Karpas-422 (cell line): ENCODE measurements around the gene L3MBTL2. TPM values are rescaled to one million over a fixed set of nuclear protein-coding genes. Genes with fewer than 3 reads are reported as not detected.
"Not testable (repeated sequence)": the region's sequence is repeated elsewhere in the genome, so short reads cannot be mapped to it uniquely, and the experiment has no call there.

Experiments used
- DNase-seq: peaks from one replicate; pipeline ENCODE4 v3.0.0-alpha.2; 2015
- H2AFZ ChIP-seq: fragments of 200-600 bp; sonication (generic); 2 replicates; pipeline ENCODE4 v1.6.1; 2014; ENCODE audit warnings: antibody characterized with exemption, low read length, mixed read lengths
- H3K27ac ChIP-seq: fragments of 200-600 bp; sonication (generic); 2 replicates; pipeline ENCODE4 v1.5.1; 2014; ENCODE audit warnings: mild to moderate bottlenecking, low read length, moderate library complexity
- H3K27me3 ChIP-seq: fragments of 200-600 bp; sonication (generic); 2 replicates; pipeline ENCODE4 v1.6.1; 2014; ENCODE audit warnings: low read length, mixed read lengths
- H3K36me3 ChIP-seq: fragments of 200-600 bp; sonication (generic); 2 replicates; pipeline ENCODE4 v1.6.1; 2014; ENCODE audit warnings: low read length, mixed read lengths; ENCODE audit not compliant: insufficient read depth
- H3K4me1 ChIP-seq: fragments of 200-600 bp; sonication (generic); 2 replicates; pipeline ENCODE4 v1.6.1; 2014; ENCODE audit warnings: mild to moderate bottlenecking, low read length, mixed read lengths
- H3K4me2 ChIP-seq: fragments of 200-600 bp; sonication (generic); 2 replicates; pipeline ENCODE4 v1.6.1; 2014; ENCODE audit warnings: low read length, low read depth, mild to moderate bottlenecking; ENCODE audit not compliant: poor library complexity, severe bottlenecking
- H3K4me3 ChIP-seq: fragments of 200-600 bp; sonication (generic); 2 replicates; pipeline ENCODE4 v1.5.1; 2014; ENCODE audit warnings: mild to moderate bottlenecking, antibody characterized with exemption, low read length, mixed read lengths
- H3K79me2 ChIP-seq: fragments of 200-600 bp; sonication (generic); 2 replicates; pipeline ENCODE4 v1.6.1; 2014; ENCODE audit warnings: mild to moderate bottlenecking, low read length, mixed read lengths
- H3K9ac ChIP-seq: fragments of 200-600 bp; sonication (generic); 2 replicates; pipeline ENCODE4 v1.6.0; 2014; ENCODE audit warnings: low read length
- H3K9me2 ChIP-seq: fragments of 200-600 bp; sonication (generic), shearing (Covaris generic); replicated peaks from 2 replicates; pipeline ENCODE4 v1.6.0; 2014; ENCODE audit warnings: mild to moderate bottlenecking, low read length, moderate library complexity; ENCODE audit not compliant: insufficient read depth
- H3K9me3 ChIP-seq: fragments of 300-700, 200-600 bp; sonication (generic); 2 replicates; pipeline ENCODE4 v1.6.1; 2014; ENCODE audit warnings: low read length, mixed read lengths
- H4K20me1 ChIP-seq: fragments of 200-600 bp; sonication (generic); 2 replicates; pipeline ENCODE4 v1.6.1; 2014; ENCODE audit warnings: mild to moderate bottlenecking, antibody characterized with exemption, low read length, low read depth; ENCODE audit not compliant: insufficient read depth
- total RNA-seq: library from RNA; depleted of rRNA; stranded (reverse); fragments of >200 nt; shearing (Covaris generic); gene quantifications from 2 replicates; pipeline ENCODE4 v1.2.3, GENCODE V29; 2014; ENCODE audit warnings: low replicate concordance

The L3MBTL2 gene
- total RNA-seq, 1 experiment from 2014 or later: 19.9 TPM

DNA sequence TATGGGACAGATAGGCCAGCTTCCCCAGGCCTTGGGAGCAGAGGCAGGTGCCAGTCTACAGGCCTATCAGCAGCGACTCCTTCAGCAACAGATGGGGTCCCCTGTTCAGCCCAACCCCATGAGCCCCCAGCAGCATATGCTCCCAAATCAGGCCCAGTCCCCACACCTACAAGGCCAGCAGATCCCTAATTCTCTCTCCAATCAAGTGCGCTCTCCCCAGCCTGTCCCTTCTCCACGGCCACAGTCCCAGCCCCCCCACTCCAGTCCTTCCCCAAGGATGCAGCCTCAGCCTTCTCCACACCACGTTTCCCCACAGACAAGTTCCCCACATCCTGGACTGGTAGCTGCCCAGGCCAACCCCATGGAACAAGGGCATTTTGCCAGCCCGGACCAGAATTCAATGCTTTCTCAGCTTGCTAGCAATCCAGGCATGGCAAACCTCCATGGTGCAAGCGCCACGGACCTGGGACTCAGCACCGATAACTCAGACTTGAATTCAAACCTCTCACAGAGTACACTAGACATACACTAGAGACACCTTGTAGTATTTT is 26.6 kb upstream of the L3MBTL2 start:
- no peaks in the 10 kb centered on the region for H3K79me2 ChIP-seq
- H3K9me3 ChIP-seq: no peaks in the 10 kb centered on the region
- H3K27ac ChIP-seq: no peak overlapping the region
- H2AFZ ChIP-seq: no peak overlapping the region
- no peaks in the 10 kb centered on the region for H3K9me2 ChIP-seq
- DNase-seq: no peak
- no peak overlapping the region for H3K9ac ChIP-seq
- peaks cover 12% of the 10 kb centered on the region for H3K4me1 ChIP-seq
- peaks cover 31% of the 10 kb centered on the region; the same call in 1 of the 2 replicates for H4K20me1 ChIP-seq
- H3K4me3 ChIP-seq: no peak overlapping the region
- H3K27me3 ChIP-seq: no peaks in the 10 kb centered on the region
- peaks cover 57% of the 10 kb centered on the region for H3K36me3 ChIP-seq
- H3K4me2 ChIP-seq: no peak overlapping the region

DNA sequence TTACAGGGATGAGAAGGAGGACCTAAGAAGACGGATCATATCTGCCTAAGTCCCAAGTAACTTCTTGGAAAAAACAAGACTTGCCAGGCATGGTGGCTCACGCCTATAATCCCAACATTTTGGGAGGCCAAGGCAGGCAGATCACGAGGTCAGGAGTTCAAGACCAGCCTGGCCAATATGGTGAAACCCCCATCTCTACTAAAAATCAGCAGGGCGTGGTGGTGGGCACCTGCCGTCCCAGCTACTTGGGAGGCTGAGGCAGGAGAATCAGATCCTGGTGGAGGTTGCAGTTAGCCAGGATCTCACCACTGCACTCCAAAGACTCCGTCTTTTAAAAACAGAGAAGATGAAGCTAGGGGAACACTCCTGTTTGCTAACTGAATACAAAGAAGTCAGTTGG is 24.8 kb upstream of the L3MBTL2 start:
- H3K9me2 ChIP-seq, H3K9ac ChIP-seq, H3K9me3 ChIP-seq, H2AFZ ChIP-seq, H3K27me3 ChIP-seq, H3K79me2 ChIP-seq, H3K4me2 ChIP-seq, H3K27ac ChIP-seq, H3K4me3 ChIP-seq, DNase-seq: not testable (repeated sequence)
- peaks cover 12% of the 10 kb centered on the region for H3K4me1 ChIP-seq
- peaks cover 31% of the 10 kb centered on the region; the same call in 1 of the 2 replicates for H4K20me1 ChIP-seq
- peaks cover 40% of the 10 kb centered on the region for H3K36me3 ChIP-seq

DNA sequence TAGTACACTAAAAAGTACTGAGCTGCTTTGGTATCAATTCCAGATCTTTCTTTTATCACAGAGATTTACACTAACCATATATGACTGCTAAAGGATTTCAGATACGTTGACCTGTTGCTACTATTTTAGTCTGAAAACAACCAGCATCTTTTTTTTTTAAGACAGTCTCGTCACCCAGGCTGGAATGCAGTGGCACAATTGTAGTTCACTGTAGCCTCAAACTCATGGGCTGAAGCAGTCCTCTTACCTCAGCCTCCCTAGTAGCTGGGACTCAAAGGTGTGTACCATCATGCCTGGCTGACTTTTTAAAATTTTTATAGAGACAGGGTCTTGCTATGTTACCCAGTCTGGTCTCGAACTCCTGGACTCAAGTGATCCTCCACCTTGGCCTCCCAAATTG is 24.2 kb upstream of the L3MBTL2 start:
- Histone ChIP-seq H3K27me3 (no peaks in the 10 kb centered on the region), H3K9me3 (no peaks in the 10 kb centered on the region), H3K79me2 (no peaks in the 10 kb centered on the region), H3K9ac (no peak overlapping the region), H3K27ac (no peak overlapping the region), H3K36me3 (peaks cover 34% of the 10 kb centered on the region), H3K4me2 (no peak overlapping the region), H4K20me1 (peaks cover 26% of the 10 kb centered on the region; the same call in 1 of the 2 replicates), H3K9me2 (no peaks in the 10 kb centered on the region), H3K4me3 (no peak overlapping the region), H2AFZ (no peak overlapping the region), H3K4me1 (peaks cover 12% of the 10 kb centered on the region)
- DNase-seq: no peak

DNA sequence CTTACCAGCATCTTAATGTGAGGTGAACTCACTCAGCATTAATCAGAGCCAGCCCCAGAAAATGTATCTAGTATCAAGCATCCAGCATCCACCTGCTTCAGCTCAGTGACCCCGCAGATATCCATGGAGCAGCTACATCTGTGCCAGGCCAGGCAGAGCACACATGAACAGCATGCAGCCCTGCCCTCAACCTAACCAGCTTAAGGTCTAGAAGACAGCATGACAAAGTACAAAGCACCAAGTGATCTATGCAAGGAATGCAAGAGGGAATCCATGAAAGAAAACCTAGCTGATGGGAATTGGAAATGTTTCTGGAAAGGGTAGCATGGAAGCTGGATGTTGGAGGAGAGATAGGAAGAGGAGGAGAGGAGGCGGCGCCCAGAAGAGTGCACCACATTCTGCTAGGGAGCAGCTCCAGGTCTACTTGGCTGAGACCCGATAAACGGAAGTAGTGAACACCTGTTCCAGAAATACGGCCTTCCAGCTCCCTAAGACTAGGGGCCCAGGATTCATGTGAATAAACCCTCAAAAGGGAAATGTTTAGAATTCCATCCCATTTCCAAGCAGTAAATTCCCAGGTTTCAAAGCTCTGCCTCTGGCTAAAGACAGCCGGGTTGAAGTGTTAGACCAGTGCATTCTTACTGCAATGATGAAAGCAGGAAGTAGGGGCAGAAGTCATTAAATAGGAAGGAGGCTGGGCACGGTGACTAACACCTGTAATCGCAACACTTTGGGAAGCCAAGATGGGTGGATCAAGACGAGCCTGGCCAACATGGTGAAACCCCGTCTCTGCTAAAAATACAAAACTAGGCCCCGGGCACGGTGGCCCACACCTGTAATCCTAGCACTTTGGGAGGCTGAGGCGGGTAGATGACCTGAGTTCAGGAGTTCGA is 23.5 kb upstream of the L3MBTL2 start:
- Histone ChIP-seq H3K4me3 (no peak overlapping the region), H3K9me3 (no peaks in the 10 kb centered on the region), H3K4me1 (peaks cover 12% of the 10 kb centered on the region), H3K4me2 (no peak overlapping the region), H4K20me1 (peaks cover 20% of the 10 kb centered on the region; the same call in 1 of the 2 replicates), H3K27ac (no peak overlapping the region), H3K9me2 (no peaks in the 10 kb centered on the region), H3K36me3 (peaks cover 28% of the 10 kb centered on the region), H3K79me2 (no peaks in the 10 kb centered on the region), H3K9ac (no peak overlapping the region), H3K27me3 (no peaks in the 10 kb centered on the region), H2AFZ (no peak overlapping the region)
- peak; percentile 47 for DNase-seq

DNA sequence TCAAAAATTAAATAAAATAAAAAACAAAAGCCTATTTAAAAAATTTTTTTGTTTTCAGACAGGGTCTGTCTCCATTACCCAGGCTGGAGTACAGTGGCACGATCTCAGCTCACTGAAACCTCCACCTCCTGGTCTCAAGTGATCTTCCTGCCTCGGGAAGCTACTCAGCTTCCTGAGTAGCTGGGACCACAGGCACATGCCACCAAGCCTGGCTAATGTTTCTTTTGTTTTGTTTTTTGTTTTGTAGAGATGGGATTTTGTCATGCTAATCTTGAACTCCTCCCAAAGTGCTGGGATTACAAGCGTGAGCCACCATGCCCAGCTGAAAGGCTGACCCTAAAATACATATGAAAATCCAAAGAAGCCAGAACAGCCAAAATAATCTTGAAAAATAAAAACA is 20.4 kb upstream of the L3MBTL2 start:
- DNase-seq: no peak
- no peaks in the 10 kb centered on the region for H3K27me3 ChIP-seq
- peaks cover 7% of the 10 kb centered on the region; the same call in 1 of the 2 replicates for H4K20me1 ChIP-seq
- no peak overlapping the region for H2AFZ ChIP-seq
- H3K4me2 ChIP-seq: no peak overlapping the region
- H3K9ac ChIP-seq: no peak overlapping the region
- no peaks in the 10 kb centered on the region for H3K4me1 ChIP-seq
- no peaks in the 10 kb centered on the region for H3K79me2 ChIP-seq
- H3K36me3 ChIP-seq: peaks cover 5% of the 10 kb centered on the region; the same call in 1 of the 2 replicates
- H3K4me3 ChIP-seq: no peak overlapping the region
- no peaks in the 10 kb centered on the region for H3K9me3 ChIP-seq
- H3K27ac ChIP-seq: no peak overlapping the region
- H3K9me2 ChIP-seq: no peaks in the 10 kb centered on the region

DNA sequence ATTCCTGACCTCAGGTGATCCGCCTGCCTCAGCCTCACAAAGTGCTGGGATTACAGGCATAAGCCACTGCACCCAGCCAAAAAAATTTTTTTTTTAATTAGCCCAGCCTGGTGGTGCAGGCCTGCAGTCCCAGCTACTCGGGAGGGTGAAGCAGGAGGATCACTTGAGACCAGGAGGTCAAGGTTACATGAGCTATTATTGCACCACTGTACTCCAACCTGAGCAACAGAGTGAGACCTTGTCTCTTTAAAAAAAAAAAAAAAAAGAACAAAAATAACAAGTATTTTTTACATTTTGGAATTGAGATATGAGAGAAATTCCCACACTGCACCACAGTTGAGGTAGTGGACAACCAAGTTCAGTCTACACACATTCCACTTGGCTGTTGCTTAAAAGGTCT is 13.6 kb upstream of the L3MBTL2 start:
- no peak for DNase-seq
- no peak overlapping the region for H3K4me2 ChIP-seq
- no peak overlapping the region for H3K9ac ChIP-seq
- no peaks in the 10 kb centered on the region for H3K4me1 ChIP-seq
- H3K27ac ChIP-seq: no peak overlapping the region
- H3K9me2 ChIP-seq: no peaks in the 10 kb centered on the region
- no peaks in the 10 kb centered on the region for H3K27me3 ChIP-seq
- no peak overlapping the region for H3K4me3 ChIP-seq
- H2AFZ ChIP-seq: no peak overlapping the region
- H4K20me1 ChIP-seq: no peaks in the 10 kb centered on the region
- H3K79me2 ChIP-seq: no peaks in the 10 kb centered on the region
- no peaks in the 10 kb centered on the region for H3K36me3 ChIP-seq
- H3K9me3 ChIP-seq: no peaks in the 10 kb centered on the region

DNA sequence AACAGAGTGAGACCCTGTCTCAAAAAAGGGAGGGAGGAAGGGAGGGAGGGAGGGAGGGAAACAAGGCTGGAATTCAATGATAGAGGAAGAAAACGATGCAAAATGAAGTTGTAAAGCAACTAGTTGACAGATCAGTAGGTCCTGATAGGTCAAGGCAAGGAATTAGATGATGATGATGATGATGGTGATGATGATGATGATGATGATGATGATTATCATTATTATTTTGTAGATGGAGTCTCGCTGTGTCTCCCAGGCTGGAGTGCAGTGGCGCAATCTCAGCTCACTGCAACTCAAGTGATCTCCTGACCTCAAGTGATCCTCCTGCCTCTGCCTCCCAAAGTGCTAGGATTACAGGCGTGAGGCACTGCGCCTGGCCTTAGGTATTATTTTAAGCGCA is 11.3 kb upstream of the L3MBTL2 start:
- no peak overlapping the region for H2AFZ ChIP-seq
- H4K20me1 ChIP-seq: no peaks in the 10 kb centered on the region
- H3K27me3 ChIP-seq: no peaks in the 10 kb centered on the region
- H3K9ac ChIP-seq: no peak overlapping the region
- peaks cover 16% of the 10 kb centered on the region for H3K4me1 ChIP-seq
- H3K4me2 ChIP-seq: no peak overlapping the region
- no peak overlapping the region for H3K4me3 ChIP-seq
- H3K36me3 ChIP-seq: no peaks in the 10 kb centered on the region
- no peaks in the 10 kb centered on the region for H3K79me2 ChIP-seq
- no peaks in the 10 kb centered on the region for H3K9me2 ChIP-seq
- no peaks in the 10 kb centered on the region for H3K9me3 ChIP-seq
- H3K27ac ChIP-seq: no peak overlapping the region
- DNase-seq: no peak

DNA sequence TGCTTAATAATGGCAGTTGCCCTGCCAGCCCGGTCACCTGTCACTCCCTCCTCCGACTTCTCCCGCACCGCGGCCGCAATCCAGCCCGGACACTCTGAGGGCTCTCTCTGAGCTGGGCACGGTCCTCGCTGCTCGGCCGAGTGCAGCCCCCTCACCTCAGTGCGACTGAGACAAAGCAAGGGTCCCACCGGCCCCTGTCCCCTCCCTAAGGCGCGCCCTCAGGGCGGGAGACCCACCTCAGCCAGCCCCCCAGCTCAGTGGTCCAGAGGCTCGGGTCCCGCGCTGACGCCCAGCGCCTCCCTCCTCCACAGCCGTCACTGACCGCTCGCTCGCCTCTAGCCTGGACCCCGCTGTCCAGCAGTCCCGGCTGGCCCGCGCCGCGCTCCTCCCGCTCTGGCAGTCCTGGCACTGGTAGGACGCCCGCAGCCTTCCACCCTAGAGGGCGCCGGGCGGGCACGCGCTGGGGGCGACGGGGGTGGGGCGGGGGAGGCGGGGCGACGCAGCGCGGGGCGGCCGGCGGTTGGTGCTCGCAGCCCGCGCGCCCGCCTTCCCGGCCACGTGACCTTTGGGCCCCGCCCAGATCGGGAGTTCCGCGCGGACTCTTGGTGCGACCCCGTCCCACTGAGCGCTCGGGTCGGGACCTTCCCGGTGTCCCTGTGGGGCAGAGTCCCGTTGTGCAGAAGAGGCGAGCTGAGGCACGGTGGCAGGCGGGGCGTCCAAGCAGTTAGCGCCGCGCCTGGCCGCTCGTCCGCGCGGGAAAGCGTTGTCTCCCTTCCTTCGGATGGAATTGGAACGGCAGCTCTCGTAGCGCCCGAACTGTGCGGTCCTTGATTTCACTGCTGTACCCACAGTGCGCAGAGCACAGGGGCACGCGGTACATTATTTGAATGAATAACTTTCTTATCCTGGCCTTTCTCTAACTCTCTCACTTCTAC is 7.8 kb upstream of the L3MBTL2 start:
- Histone ChIP-seq H3K27me3 (no peaks in the 10 kb centered on the region), H3K4me3 (peak overlapping the region; percentile 86), H4K20me1 (no peaks in the 10 kb centered on the region), H3K36me3 (no peaks in the 10 kb centered on the region), H3K4me2 (peak overlapping the region; percentile 100), H3K27ac (no peak overlapping the region), H3K4me1 (peaks cover 16% of the 10 kb centered on the region), H3K9ac (peak overlapping the region; percentile 76), H3K79me2 (no peaks in the 10 kb centered on the region), H3K9me3 (no peaks in the 10 kb centered on the region), H3K9me2 (no peaks in the 10 kb centered on the region), H2AFZ (peak overlapping the region; percentile 99)
- DNase-seq: peak; percentile 92
